Measurements from ENCODE around the gene TRERF1.
"Not testable (repeated sequence)": the region's sequence is repeated elsewhere in the genome, so short reads cannot be mapped to it uniquely, and the experiment has no call there.

DNA sequence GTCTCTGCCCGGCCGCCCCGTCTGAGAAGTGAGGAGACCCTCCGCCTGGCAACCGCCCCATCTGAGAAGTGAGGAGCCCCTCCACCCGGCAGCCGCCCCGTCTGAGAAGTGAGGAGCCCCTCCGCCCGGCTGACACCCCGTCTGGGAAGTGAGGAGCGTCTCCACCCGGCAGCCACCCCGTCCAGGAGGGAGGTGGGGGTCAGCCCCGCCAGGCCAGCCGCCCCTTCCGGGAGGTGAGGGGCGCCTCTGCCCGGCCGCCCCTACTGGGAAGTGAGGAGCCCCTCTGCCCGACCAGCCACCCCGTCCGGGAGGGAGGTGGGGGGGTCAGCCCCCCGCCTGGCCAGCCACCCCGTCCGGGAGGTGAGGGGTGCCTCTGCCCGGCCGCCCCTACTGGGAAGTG, 14.7 kb upstream of the TRERF1 start:
- TF ChIP-seq, protein P1, sequence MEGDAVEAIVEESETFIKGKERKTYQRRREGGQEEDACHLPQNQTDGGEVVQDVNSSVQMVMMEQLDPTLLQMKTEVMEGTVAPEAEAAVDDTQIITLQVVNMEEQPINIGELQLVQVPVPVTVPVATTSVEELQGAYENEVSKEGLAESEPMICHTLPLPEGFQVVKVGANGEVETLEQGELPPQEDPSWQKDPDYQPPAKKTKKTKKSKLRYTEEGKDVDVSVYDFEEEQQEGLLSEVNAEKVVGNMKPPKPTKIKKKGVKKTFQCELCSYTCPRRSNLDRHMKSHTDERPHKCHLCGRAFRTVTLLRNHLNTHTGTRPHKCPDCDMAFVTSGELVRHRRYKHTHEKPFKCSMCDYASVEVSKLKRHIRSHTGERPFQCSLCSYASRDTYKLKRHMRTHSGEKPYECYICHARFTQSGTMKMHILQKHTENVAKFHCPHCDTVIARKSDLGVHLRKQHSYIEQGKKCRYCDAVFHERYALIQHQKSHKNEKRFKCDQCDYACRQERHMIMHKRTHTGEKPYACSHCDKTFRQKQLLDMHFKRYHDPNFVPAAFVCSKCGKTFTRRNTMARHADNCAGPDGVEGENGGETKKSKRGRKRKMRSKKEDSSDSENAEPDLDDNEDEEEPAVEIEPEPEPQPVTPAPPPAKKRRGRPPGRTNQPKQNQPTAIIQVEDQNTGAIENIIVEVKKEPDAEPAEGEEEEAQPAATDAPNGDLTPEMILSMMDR (IDR thresholded peaks at IDR 0.05 in 4 of 5, conservative IDR thresholded peaks at IDR 0.05 in 1 of 5), result not testable (repeated sequence)
- TF ChIP-seq POLR2A (IDR thresholded peaks at IDR 0.05), result not testable (repeated sequence)

All from gastrocnemius medialis (tissue), 4 donors.